ENCODE data around the gene AR.

DNA sequence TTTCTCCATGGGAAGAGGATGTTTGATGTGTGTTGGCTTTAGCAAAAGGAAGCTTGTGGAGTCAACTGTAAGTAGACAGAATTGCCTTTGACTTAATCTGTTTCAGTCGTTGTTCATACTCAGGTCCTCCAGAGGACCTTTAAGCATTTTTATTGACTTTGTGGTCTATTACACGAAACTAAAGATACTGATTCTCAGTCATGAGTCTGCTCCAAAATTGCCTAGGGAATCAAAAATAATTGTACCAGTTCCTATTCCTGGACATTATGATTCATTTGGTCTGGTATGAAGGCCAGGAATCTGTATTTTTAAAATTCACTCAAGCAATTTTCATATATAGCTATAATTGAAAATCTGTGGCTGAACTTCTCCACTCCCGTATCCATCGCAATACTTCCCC, 38.6 kb downstream of the AR start:
- TF ChIP-seq, protein P1, sequence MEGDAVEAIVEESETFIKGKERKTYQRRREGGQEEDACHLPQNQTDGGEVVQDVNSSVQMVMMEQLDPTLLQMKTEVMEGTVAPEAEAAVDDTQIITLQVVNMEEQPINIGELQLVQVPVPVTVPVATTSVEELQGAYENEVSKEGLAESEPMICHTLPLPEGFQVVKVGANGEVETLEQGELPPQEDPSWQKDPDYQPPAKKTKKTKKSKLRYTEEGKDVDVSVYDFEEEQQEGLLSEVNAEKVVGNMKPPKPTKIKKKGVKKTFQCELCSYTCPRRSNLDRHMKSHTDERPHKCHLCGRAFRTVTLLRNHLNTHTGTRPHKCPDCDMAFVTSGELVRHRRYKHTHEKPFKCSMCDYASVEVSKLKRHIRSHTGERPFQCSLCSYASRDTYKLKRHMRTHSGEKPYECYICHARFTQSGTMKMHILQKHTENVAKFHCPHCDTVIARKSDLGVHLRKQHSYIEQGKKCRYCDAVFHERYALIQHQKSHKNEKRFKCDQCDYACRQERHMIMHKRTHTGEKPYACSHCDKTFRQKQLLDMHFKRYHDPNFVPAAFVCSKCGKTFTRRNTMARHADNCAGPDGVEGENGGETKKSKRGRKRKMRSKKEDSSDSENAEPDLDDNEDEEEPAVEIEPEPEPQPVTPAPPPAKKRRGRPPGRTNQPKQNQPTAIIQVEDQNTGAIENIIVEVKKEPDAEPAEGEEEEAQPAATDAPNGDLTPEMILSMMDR (IDR thresholded peaks at IDR 0.05): no peak
- no peak for TF ChIP-seq POLR2AphosphoS5 (IDR thresholded peaks at IDR 0.05; ENCODE audit: low read depth, low read length)

Data from Panc1 (cell line).